ENCODE data around the gene POLDIP3.

DNA sequence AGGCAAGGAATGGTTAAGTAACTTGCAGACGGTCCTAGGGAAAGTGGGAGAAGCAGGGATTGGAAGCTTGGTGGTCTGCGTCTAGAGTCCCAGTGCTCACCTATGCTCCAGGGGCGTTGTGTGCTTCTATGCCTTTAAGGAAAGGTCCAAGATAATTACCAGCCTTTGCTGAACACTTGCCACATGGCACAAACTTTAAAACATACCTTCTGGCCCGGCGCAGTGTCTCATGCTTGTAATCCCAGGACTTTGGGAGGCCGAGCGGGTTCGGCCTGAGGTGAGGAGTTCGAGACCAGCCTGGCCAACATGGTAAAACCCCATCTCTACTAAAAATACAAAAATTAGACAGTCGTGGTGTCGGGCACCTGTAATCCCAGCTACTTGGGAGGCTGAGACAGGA lies 2.3 kb downstream of the POLDIP3 start:
- TF ChIP-seq POLR2A (IDR thresholded peaks at IDR 0.05; ENCODE audit: low read depth, low read length) = no peak
- no peak for TF ChIP-seq EZH2 (IDR thresholded peaks at IDR 0.05; ENCODE audit: borderline replicate concordance, low read depth, low read length, severe bottlenecking)
- TF ChIP-seq POLR2AphosphoS5 (IDR thresholded peaks at IDR 0.05; ENCODE audit: insufficient read depth, low read depth, low read length) = no peak
